CD4-positive, alpha-beta T cell treated with Interleukin-6 at 100 ng/mL for 8 hours (primary cell): Measurements from ENCODE around the gene RHOT1.
A peak's percentile ranks its signal among the peaks of the same experiment; 100 is the strongest.
"Not testable (repeated sequence)": the region's sequence is repeated elsewhere in the genome, so short reads cannot be mapped to it uniquely, and the experiment has no call there.

Experiments
- DNase-seq: peaks from one replicate; pipeline ENCODE4 v3.0.0-alpha.2; 2020; ENCODE audit warnings: mixed read lengths, low spot score

RHOT1 gene

DNA sequence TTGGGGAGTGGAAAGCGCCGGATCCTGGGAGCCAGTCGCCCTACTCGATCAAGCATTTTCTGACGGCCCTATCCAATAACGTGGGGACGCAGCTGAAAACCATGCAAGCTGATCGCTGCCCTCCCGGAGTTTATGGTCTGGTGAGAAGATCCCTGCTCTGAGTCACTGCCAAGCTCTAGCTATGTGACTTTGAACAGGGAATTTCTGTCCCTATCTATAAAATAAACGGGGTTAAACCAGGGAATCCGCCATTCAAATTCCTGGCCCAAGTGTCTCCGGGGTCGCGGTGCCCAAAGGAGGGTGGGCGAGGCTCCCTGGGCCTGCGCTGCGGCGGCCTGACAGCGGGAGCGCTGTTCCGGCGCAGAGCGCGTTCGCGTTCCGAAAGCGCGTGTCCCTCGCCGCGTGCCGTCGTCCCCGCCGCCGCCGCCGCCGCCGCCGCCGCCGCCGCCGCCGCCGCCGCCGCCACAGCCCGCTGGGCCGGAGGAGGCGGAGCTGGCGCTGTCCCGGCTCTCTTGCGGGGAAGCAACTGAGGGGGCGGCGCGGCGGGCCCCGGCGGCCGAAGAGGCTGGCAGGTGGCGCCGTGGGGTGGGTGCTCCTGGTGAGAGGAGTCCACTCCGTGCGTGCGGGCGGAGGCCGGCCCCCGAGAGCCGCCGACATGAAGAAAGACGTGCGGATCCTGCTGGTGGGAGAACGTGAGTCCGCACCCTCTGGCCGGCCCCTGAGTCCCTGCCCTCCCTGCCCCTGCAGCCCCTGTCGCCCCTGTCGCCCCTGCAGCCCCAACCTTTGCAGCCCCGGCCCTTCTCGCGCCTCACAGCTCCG is at the start of gene RHOT1:
Gene RHOT1 (plus strand): TSS at position 465 of the 819 bp plus-strand sequence. CDS start 191 bp downstream, at position 656.
- peak; percentile 54 for DNase-seq

GRCh38 chr17:32099686-32100085 is 42.6 kb upstream of the RHOT1 start:
- DNase-seq: no peak

DNA sequence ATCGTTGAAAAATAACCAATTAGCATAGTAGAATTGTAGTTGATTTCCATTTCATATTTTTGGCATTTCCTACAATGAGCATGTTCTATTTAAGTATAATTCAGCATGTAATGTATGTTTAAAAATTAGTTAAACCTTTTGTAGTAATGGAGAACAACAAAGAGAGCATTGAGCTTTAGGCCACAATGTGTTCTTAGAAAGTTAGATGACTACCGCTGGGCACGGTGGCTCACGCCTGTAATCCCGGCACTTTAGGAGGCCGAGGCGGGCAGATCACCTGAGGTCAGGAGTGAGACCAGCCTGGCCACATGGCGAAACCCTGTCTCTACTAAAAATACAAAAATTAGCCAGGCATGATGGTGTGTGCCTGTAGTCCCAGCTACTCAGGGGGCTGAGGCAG is 42.0 kb upstream of the RHOT1 start:
- not testable (repeated sequence) for DNase-seq

GRCh38 chr17:32100971-32101631 is 41.2 kb upstream of the RHOT1 start:
- DNase-seq: no peak

DNA sequence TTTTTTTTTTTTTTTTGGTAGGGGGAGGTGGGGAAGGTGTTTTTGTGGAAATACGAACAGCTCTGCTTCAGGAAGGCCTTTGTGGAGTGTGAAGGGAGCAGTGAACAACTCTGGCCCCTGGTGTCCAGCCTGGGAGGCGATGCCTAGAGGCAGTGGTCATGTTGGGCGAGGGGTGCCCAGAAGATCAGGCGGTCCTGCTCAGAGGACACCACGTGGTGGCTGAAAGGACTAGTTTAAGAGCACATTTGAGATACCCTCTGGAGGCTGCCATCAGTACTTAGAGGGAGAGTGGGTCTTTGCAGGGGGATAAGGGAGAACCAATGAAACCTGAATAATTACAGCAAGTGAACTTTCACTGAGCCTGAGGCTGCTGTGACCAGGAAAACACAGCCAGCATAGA is 40.1 kb upstream of the RHOT1 start:
- no peak for DNase-seq

DNA sequence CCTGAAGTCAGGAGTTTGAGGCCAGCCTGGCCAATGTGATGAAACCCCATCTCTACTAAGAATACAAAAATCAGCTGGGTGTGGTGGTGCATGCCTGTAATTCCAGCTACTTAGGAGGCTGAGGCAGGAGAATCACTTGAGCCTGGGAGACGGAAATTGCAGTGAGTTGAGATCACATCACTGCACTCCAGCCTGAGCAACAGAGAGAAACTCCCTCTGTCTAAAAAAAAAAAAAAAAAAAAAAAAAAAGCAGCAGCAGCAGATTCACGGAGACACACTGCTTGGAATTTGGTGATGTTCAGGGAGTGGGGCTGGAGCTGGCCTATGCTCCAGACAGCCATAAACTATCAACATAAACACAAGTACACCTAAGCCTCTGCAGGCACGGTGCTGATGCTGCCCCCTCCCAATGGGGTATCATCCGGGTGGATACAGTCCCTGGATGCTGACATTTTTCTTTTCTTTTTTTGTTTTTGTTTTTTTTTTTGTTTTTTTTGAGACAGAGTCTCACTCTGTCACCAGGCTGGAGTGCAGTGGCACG is 39.6 kb upstream of the RHOT1 start:
- no peak for DNase-seq

DNA sequence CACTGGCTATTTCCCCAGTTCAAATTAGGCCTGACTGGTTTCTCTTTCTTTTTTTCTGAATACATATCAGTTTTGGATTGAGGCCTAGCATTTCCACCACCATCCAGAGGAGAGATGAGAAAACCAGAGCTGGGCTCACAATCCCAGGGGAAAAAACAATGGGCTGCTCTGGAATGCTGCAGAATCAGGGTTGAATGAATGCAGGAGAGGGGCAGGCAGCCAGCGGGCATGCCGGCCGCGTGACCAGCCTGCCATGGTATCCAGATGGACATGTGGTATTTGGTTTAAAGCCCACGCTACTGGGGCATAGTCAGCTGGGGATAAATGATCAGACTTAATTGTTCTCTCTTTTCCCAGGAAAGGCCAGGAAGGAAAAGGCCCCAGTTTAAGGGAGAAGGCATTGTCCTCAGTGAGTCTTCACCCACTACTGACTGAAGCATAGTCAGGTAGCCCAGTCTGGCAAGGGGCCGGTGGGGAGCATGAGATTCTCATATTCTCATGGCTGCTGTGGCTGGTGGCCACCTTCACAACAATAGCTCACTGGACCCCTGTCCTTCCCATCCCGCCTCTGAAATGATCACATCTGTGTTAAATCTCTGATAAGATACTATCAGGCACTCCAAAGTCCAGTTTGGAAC is 38.7 kb upstream of the RHOT1 start:
- no peak for DNase-seq

- DNase-seq: peak; percentile 32
Measured at GRCh38 chr17:32104158-32104557, 38.1 kb upstream of the RHOT1 start.

GRCh38 chr17:32106471-32106981 is 35.8 kb upstream of the RHOT1 start:
- DNase-seq: not testable (repeated sequence)

DNA sequence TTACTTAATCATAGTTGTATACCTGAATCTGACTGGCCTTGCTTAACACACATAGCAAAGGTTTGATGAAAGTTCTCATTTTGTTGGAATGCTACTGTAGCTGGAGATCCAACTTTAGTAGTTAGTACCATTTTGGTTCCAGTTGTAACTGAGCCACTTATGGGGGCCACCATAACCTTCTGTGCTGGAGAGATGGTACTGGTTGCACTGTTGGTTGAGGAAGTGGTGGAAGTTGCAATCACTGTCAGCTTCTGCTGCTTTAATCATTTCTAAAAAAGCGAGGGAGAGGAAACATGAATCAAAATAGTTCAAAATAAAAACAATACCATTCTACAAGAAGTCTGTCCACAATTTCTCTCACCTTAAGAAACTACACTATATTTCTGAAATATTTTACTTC is 35.1 kb upstream of the RHOT1 start:
- peak; percentile 5 for DNase-seq

DNA sequence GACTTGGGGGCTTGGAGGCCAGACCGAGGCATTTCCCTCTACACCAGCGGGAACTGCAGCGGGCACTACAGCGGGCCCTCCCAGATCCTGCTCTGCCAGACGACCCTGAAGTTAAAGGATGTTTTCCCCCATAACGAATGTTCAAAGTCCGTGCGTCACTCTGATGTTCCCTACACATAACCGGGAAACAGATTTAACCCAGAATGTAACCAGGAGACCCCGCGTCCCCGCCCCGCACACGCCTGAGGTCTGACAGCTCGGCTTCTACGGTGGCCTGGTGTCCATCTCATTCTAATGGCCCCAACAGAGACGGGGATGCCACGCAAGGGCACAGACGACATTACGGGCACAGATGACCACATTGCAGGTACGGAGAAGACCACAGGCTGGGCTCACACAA is 31.7 kb upstream of the RHOT1 start:
- no peak for DNase-seq

GRCh38 chr17:32111141-32111771 is 31.0 kb upstream of the RHOT1 start:
- peak; percentile 23 for DNase-seq

DNA sequence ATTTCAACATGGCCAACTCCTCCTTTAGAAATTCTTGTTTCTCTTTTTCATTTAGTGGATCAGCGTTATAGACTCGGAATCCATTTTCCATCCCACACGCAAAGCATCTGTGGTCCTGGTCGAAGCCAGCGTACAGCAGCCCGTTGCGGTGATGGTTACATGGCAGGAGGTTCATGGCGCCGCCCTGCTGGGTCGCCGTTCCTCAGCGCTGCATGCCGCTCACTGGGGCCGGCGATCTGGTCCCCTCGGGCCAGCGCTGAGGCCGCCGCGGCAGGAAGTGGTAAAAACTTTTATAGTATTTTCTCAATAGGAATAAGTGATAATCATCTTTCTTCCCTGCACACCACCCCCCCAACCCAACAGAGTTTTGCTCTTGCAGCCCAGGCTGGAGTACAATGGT is 29.9 kb upstream of the RHOT1 start:
- no peak for DNase-seq

GRCh38 chr17:32114536-32114935 is 27.8 kb upstream of the RHOT1 start:
- no peak for DNase-seq

GRCh38 chr17:32115546-32115945 is 26.8 kb upstream of the RHOT1 start:
- DNase-seq: not testable (repeated sequence)

DNA sequence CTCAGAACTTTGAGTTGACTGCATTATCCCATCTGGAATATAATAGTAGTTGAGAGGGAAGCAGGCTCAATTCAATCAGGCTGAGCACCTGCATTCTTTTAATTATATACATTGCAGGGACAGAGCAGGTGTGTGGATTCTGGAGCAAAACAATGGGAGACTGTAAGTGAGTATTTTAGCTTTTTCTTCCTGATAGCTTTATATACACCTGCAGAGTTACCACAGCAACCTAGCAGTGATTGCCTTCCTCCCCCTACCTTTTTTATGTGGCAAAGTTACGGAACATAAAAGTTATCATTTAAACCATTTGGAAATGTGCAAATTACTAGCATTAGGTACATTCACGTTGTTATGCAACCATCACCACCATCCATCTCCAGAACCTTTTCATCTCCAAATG is 25.4 kb upstream of the RHOT1 start:
- DNase-seq: no peak

- DNase-seq: no peak
Measured at GRCh38 chr17:32117399-32117798, 24.9 kb upstream of the RHOT1 start.

- DNase-seq: not testable (repeated sequence)
Measured at GRCh38 chr17:32118088-32118487, 24.2 kb upstream of the RHOT1 start.

- DNase-seq: no peak
Measured at GRCh38 chr17:32118835-32119234, 23.5 kb upstream of the RHOT1 start.

GRCh38 chr17:32120141-32120540 is 22.2 kb upstream of the RHOT1 start:
- no peak for DNase-seq

DNA sequence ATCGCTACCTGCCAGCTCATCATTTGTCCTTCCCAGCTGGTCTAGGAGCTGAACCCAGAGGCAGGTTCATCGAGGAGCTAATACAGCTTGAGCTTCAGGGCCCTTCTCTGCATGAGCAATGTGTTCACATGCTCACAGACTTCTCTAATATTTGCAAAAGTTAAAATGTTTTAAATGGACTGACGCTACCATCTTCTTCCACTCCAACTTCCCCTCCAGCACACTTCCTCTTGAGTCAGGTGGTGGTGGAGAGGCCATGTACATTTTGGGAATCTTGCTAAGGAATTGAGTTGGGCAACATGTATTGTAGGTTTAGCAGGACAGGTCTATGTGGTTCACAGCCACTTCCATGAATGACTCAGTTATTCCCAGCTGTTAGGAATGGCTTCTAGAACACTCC is 21.6 kb upstream of the RHOT1 start:
- no peak for DNase-seq

DNA sequence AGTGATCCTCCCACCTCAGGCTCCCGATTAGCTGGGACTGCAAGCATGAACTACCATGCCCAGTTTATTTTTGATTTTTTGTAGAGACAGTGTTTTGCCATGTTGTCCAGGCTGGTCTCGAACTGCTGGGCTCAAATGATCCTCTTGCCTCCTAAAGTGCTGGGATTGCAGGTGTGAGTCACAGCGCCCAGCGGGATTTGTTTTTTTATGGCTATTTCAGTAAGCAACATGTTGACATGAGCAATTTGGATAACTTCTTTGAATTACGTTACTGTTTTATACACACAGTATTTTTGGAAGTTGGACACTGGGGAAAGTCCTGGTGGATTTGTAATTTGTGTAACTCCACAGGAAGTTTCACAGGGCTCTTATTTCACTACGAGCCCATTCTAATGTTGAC is 18.5 kb upstream of the RHOT1 start:
- DNase-seq: no peak
